Neuronal stem cell (in vitro differentiated cells): ENCODE measurements around the gene SERPINB1.
A peak's percentile ranks its signal among the peaks of the same experiment; 100 is the strongest.

ENCODE experiments used
- DNase-seq: peaks from one replicate; pipeline ENCODE4 v3.0.0-alpha.2; 2013; ENCODE audit warnings: low spot score
- H2AFZ ChIP-seq: one replicate; pipeline ENCODE4 v1.6.1; 2013; ENCODE audit warnings: mild to moderate bottlenecking, low read length, inconsistent platforms
- H2AK5ac ChIP-seq: 2 replicates; pipeline ENCODE4 v1.6.1; 2013; ENCODE audit warnings: low read depth, mild to moderate bottlenecking, inconsistent platforms, low read length, moderate library complexity, mixed read lengths
- H2BK120ac ChIP-seq: 2 replicates; pipeline ENCODE4 v1.6.1; 2013; ENCODE audit warnings: low read depth, mild to moderate bottlenecking, inconsistent platforms, low read length, moderate library complexity, mixed read lengths
- H2BK12ac ChIP-seq: one replicate; pipeline ENCODE4 v1.6.1; 2013; ENCODE audit warnings: low read length, inconsistent platforms
- H2BK15ac ChIP-seq: 2 replicates; pipeline ENCODE4 v1.6.1; 2013; ENCODE audit warnings: mild to moderate bottlenecking, low read length, inconsistent platforms, mixed read lengths
- H2BK5ac ChIP-seq: one replicate; pipeline ENCODE4 v1.6.1; 2013; ENCODE audit warnings: inconsistent platforms, mild to moderate bottlenecking, low read length, moderate library complexity
- H3K14ac ChIP-seq: one replicate; pipeline ENCODE4 v1.6.1; 2013; ENCODE audit warnings: low read length, inconsistent platforms
- H3K18ac ChIP-seq: 2 replicates; pipeline ENCODE4 v1.6.1; 2013; ENCODE audit warnings: low read length, inconsistent platforms
- H3K23ac ChIP-seq: 2 replicates; pipeline ENCODE4 v1.6.1; 2013; ENCODE audit warnings: low read depth, mild to moderate bottlenecking, mixed read lengths, low read length, inconsistent platforms; ENCODE audit not compliant: poor library complexity
- H3K27ac ChIP-seq: replicated peaks from 3 replicates; pipeline ENCODE4 v1.5.1; 2013; ENCODE audit warnings: low read length, inconsistent platforms
- H3K27me3 ChIP-seq, 3 experiments: 2 replicates each; pipeline ENCODE4 v1.6.1; 2013; ENCODE audit warnings: low read length in 3 of 3, mild to moderate bottlenecking in 2 of 3, inconsistent platforms in 1 of 3, low read depth in 1 of 3, mixed read lengths in 1 of 3, moderate library complexity in 1 of 3; ENCODE audit not compliant: control insufficient read depth in 3 of 3, insufficient read depth in 3 of 3
- H3K36me3 ChIP-seq, 2 donors: replicated peaks in 1 of 2; 2 replicates each; pipeline ENCODE4 v1.6.1; 2013; ENCODE audit warnings: low read length in 2 of 2; ENCODE audit not compliant: control insufficient read depth in 2 of 2, insufficient read depth in 2 of 2
- H3K4ac ChIP-seq: 2 replicates; pipeline ENCODE4 v1.6.1; 2013; ENCODE audit warnings: inconsistent platforms, mild to moderate bottlenecking, low read length, moderate library complexity
- H3K4me1 ChIP-seq, 2 donors: 1 replicate in 1 of 2; 2 replicates in 1 of 2; pipeline ENCODE4 v1.6.1; 2013; ENCODE audit warnings: low read length in 2 of 2, low read depth in 1 of 2; ENCODE audit not compliant: control insufficient read depth in 2 of 2, insufficient read depth in 1 of 2
- H3K4me2 ChIP-seq: one replicate; pipeline ENCODE4 v1.6.1; 2013; ENCODE audit warnings: mild to moderate bottlenecking, low read length, inconsistent platforms; ENCODE audit not compliant: insufficient read depth, poor library complexity, severe bottlenecking
- H3K4me3 ChIP-seq, 2 donors: 2 replicates each; pipeline ENCODE4 v1.5.1; 2013; ENCODE audit warnings: low read length in 2 of 2, mild to moderate bottlenecking in 2 of 2, inconsistent platforms in 1 of 2, moderate library complexity in 1 of 2
- H3K79me1 ChIP-seq: one replicate; pipeline ENCODE4 v1.6.1; 2013; ENCODE audit warnings: low read depth, mild to moderate bottlenecking, inconsistent platforms, low read length, moderate library complexity
- H3K9ac ChIP-seq: one replicate; pipeline ENCODE4 v1.6.1; 2013; ENCODE audit warnings: mild to moderate bottlenecking, low read depth, low read length, inconsistent platforms; ENCODE audit not compliant: poor library complexity
- H3K9me3 ChIP-seq, 2 donors: replicated peaks in 1 of 2; 2 replicates each; pipeline versions ENCODE3 to v1.6.1; 2013; ENCODE audit warnings: low read length in 2 of 2, mild to moderate bottlenecking in 2 of 2, inconsistent platforms in 1 of 2, low read depth in 1 of 2, mixed read lengths in 1 of 2, moderate library complexity in 1 of 2; ENCODE audit not compliant: control insufficient read depth in 2 of 2, insufficient read depth in 1 of 2
- H4K8ac ChIP-seq: one replicate; pipeline ENCODE4 v1.6.1; 2013; ENCODE audit warnings: low read depth, mild to moderate bottlenecking, inconsistent platforms, low read length, moderate library complexity
- H4K91ac ChIP-seq: one replicate; pipeline ENCODE4 v1.6.1; 2013; ENCODE audit warnings: low read length, low read depth, mild to moderate bottlenecking, inconsistent platforms; ENCODE audit not compliant: poor library complexity
- WGBS, 2 donors: extraction: QIAGEN DNeasy Blood & Tissue Kit; methylation state at CpG; one replicate each; pipeline ENCODE4 v1.1.7; 2013; ENCODE audit warnings: missing lambda C conversion rate in 2 of 2, mixed read lengths in 1 of 2; ENCODE audit not compliant: insufficient read length in 2 of 2, insufficient replicate concordance in 1 of 2; ENCODE audit errors: extremely low coverage in 2 of 2; 5-methylcytosine and 5-hydroxymethylcytosine counted together

SERPINB1 gene

DNA sequence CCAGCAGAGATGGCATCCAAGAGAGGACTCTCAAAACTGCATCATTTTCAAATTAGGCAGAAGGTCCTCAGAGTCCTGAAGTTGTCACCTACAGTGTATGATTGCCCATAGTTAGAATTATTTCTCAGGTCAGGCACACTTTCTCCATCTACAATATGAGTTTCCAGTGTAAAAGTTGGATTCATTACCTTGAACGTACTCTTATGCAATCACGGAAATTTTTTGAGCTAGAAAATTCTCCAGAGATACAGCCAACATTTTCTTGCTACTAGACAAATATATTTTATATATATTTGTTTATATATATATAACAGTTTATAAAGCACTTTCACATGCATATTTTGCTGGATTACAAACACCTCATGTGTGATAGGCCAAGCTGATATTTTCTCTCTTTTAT is 29.4 kb upstream of the SERPINB1 start:
- H2BK5ac ChIP-seq: no peak overlapping the region
- H3K79me1 ChIP-seq: no peaks in the 10 kb centered on the region
- no peak overlapping the region for H3K27ac ChIP-seq
- no peak overlapping the region for H2AK5ac ChIP-seq
- no CpG with 5 or more reads among the region's 2 CpGs for WGBS, 2 donors
- no peak overlapping the region for H3K4me2 ChIP-seq
- H3K27me3 ChIP-seq: peaks cover 0 to 11% (median 6%) of the 10 kb centered on the region in 3 experiments
- H4K91ac ChIP-seq: no peak overlapping the region
- H3K4me1 ChIP-seq: peaks cover under 1 to 9% of the 10 kb centered on the region in 2 donors
- no peak overlapping the region for H3K4me3 ChIP-seq
- H3K18ac ChIP-seq: no peak overlapping the region
- H3K23ac ChIP-seq: no peak overlapping the region
- H2AFZ ChIP-seq: no peak overlapping the region
- H2BK12ac ChIP-seq: no peak overlapping the region
- no peaks in the 10 kb centered on the region for H3K9me3 ChIP-seq
- H3K14ac ChIP-seq: no peak overlapping the region
- no peak overlapping the region for H2BK120ac ChIP-seq
- no peak overlapping the region for H3K9ac ChIP-seq
- no peak overlapping the region for H4K8ac ChIP-seq
- no peak for DNase-seq
- no peak overlapping the region for H2BK15ac ChIP-seq
- no peaks in the 10 kb centered on the region for H3K36me3 ChIP-seq
- H3K4ac ChIP-seq: no peak overlapping the region

GRCh38 chr6:2870046-2870636 is 28.5 kb upstream of the SERPINB1 start:
- H3K9me3 ChIP-seq: no peaks in the 10 kb centered on the region
- peak overlapping the region; percentile 76 for H2BK12ac ChIP-seq
- no peak for DNase-seq
- H3K4me3 ChIP-seq: no peak overlapping the region
- H2BK5ac ChIP-seq: no peak overlapping the region
- no peak overlapping the region for H4K8ac ChIP-seq
- H3K4me1 ChIP-seq: peaks cover 0 to 9% of the 10 kb centered on the region in 2 donors
- no peak overlapping the region for H4K91ac ChIP-seq
- H2BK120ac ChIP-seq: no peak overlapping the region
- H3K14ac ChIP-seq: no peak overlapping the region
- peak overlapping the region; percentile 57 for H3K23ac ChIP-seq
- no peaks in the 10 kb centered on the region for H3K36me3 ChIP-seq
- H3K27me3 ChIP-seq: peaks cover 0 to 11% (median 6%) of the 10 kb centered on the region in 3 experiments
- H2AK5ac ChIP-seq: peak overlapping the region; percentile 12
- H3K4me2 ChIP-seq: no peak overlapping the region
- H3K18ac ChIP-seq: peak overlapping the region; percentile 68
- no peak overlapping the region for H3K27ac ChIP-seq
- WGBS, 2 donors: no CpG with 5 or more reads among the region's 39 CpGs
- H2AFZ ChIP-seq: no peak overlapping the region
- H3K4ac ChIP-seq: no peak overlapping the region
- H2BK15ac ChIP-seq: no peak overlapping the region
- H3K9ac ChIP-seq: no peak overlapping the region
- H3K79me1 ChIP-seq: no peaks in the 10 kb centered on the region

DNA sequence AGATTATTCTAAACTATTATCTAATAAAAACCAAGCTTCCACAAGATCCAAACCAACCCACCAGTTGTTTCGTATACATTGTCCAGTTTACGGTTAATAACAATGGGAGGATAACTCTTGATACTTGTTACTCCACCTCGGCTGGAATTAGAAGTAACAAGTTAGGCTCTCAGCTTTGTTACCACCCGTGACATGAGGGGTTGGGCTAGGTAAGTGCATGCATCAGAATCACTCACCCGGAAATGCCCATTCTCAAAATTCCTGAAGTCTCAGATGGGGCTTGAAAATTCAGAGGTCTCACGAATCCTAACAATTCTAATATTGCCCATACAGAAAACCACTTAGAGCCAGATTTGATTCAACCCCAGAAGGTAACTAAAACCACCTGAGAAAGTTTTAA is 27.0 kb upstream of the SERPINB1 start:
- Histone ChIP-seq H2AFZ (no peak overlapping the region), H4K8ac (no peak overlapping the region), H2BK120ac (no peak overlapping the region), H2AK5ac (no peak overlapping the region), H3K79me1 (no peaks in the 10 kb centered on the region), H3K4me2 (no peak overlapping the region), H3K9me3 (no peaks in the 10 kb centered on the region), H2BK12ac (no peak overlapping the region), H3K14ac (no peak overlapping the region), H3K9ac (no peak overlapping the region), H3K23ac (no peak overlapping the region), H3K36me3 (no peaks in the 10 kb centered on the region), H2BK5ac (no peak overlapping the region), H3K4me1 (peaks cover 0 to 11% of the 10 kb centered on the region in 2 donors), H3K27ac (no peak overlapping the region), H4K91ac (no peak overlapping the region), H3K4me3 (no peak overlapping the region), H3K4ac (no peak overlapping the region), H2BK15ac (no peak overlapping the region), H3K27me3 (no peaks in the 10 kb centered on the region), H3K18ac (no peak overlapping the region)
- WGBS, 2 donors: no CpG with 5 or more reads among the region's 6 CpGs
- DNase-seq: no peak

DNA sequence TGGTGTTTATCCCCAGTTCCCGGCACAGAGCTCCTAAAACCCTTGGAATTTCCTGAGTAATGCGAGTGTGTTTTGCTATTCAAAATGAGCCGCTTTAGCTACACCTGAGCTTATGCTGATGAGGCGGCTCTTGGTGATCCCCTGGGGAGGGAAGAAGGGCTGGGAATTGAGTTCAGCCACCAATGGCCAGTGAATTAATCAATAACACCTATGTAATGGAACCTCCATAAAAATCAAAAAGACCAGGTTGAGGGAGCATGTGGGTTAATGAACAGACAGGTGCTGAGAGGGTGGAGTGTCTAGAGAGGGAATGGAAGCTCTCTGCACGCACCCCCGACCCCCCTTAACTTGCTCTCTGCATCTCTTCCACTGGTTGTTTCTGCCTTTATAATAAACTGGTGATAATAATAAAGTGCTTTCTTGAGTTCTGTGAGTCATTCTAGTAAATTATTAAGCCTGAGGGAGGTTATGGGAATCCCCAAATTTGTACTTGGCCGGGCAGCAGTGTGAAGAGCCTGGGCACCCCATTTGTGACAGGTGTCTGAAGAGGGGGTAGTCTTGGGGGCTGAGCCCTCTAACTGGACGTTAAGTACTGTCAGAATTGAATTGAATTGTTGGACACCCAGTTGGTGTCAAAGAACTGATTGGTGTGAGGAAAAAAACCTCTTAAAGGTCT is 24.6 kb upstream of the SERPINB1 start:
- H3K4me2 ChIP-seq: no peak overlapping the region
- WGBS, 2 donors: no CpG with 5 or more reads among the region's 8 CpGs
- H4K91ac ChIP-seq: no peak overlapping the region
- H2BK120ac ChIP-seq: no peak overlapping the region
- no peaks in the 10 kb centered on the region for H3K9me3 ChIP-seq
- no peak overlapping the region for H2AFZ ChIP-seq
- DNase-seq: no peak
- H4K8ac ChIP-seq: no peak overlapping the region
- H2BK12ac ChIP-seq: no peak overlapping the region
- H3K27ac ChIP-seq: no peak overlapping the region
- no peaks in the 10 kb centered on the region for H3K36me3 ChIP-seq
- H3K18ac ChIP-seq: no peak overlapping the region
- peaks cover 3 to 15% of the 10 kb centered on the region in 2 donors for H3K4me1 ChIP-seq
- H3K23ac ChIP-seq: no peak overlapping the region
- no peak overlapping the region for H3K9ac ChIP-seq
- no peak overlapping the region for H2BK5ac ChIP-seq
- H3K4me3 ChIP-seq: no peak overlapping the region
- no peak overlapping the region for H3K14ac ChIP-seq
- H3K4ac ChIP-seq: no peak overlapping the region
- H3K27me3 ChIP-seq: no peaks in the 10 kb centered on the region
- no peaks in the 10 kb centered on the region for H3K79me1 ChIP-seq
- H2AK5ac ChIP-seq: no peak overlapping the region
- H2BK15ac ChIP-seq: no peak overlapping the region
